KMS-11 (cell line): Measurements from ENCODE around the gene THRB.

ENCODE experiments used
- H2AFZ ChIP-seq: fragments of 200-600 bp; sonication (generic); 2 replicates; pipeline ENCODE4 v1.6.1; 2016; ENCODE audit warnings: antibody characterized with exemption, mixed run types, low read depth
- H3K27ac ChIP-seq: fragments of 200-600 bp; sonication (generic); 2 replicates; pipeline ENCODE4 v1.6.1; 2016; ENCODE audit warnings: mild to moderate bottlenecking, mixed run types
- H3K27me3 ChIP-seq: fragments of 200-600 bp; sonication (generic); 2 replicates; pipeline ENCODE4 v1.6.1; 2017; ENCODE audit warnings: mild to moderate bottlenecking, low read depth, mixed run types, moderate library complexity; ENCODE audit not compliant: insufficient read depth
- H3K36me3 ChIP-seq: fragments of 200-600 bp; sonication (generic); 2 replicates; pipeline ENCODE4 v1.6.1; 2017; ENCODE audit warnings: mild to moderate bottlenecking, mixed run types; ENCODE audit not compliant: insufficient read depth
- H3K4me1 ChIP-seq: fragments of 200-600 bp; sonication (generic); 2 replicates; pipeline ENCODE4 v1.6.1; 2016; ENCODE audit warnings: mild to moderate bottlenecking, low read depth, mixed run types; ENCODE audit not compliant: poor library complexity, severe bottlenecking
- H3K4me2 ChIP-seq: fragments of 200-600 bp; sonication (generic); 2 replicates; pipeline ENCODE4 v1.7.0; 2016; ENCODE audit warnings: mild to moderate bottlenecking, mixed run types
- H3K4me3 ChIP-seq: fragments of 200-600 bp; sonication (generic); IDR thresholded peaks from 2 replicates; pipeline ENCODE4 v1.6.1; 2017; ENCODE audit warnings: low read depth, low read length, mixed read lengths; ENCODE audit not compliant: insufficient read depth
- H3K79me2 ChIP-seq: fragments of 200-600 bp; sonication (generic); 2 replicates; pipeline ENCODE4 v1.6.1; 2016; ENCODE audit warnings: low read depth, mixed run types; ENCODE audit not compliant: insufficient read depth
- H3K9ac ChIP-seq: fragments of 200-600 bp; sonication (generic); 2 replicates; pipeline ENCODE4 v1.6.1; 2016; ENCODE audit warnings: mild to moderate bottlenecking, mixed run types
- H4K20me1 ChIP-seq: fragments of 200-600 bp; sonication (generic); 2 replicates; pipeline ENCODE4 v1.6.1; 2016; ENCODE audit warnings: mild to moderate bottlenecking, mixed run types; ENCODE audit not compliant: insufficient read depth
- CTCF ChIP-seq: fragments of 200-600 bp; sonication (generic); conservative IDR thresholded peaks from 2 replicates; pipeline ENCODE4 v1.6.1; 2017; ENCODE audit warnings: low read depth, mild to moderate bottlenecking, antibody characterized with exemption, low read length, moderate library complexity, mixed read lengths

The THRB gene

GRCh38 chr3:24129549-24129948 lies 365.1 kb downstream of the THRB start:
- Histone ChIP-seq H2AFZ (no peak overlapping the region), H3K79me2 (no peaks in the 10 kb centered on the region), H3K9ac (no peak overlapping the region), H3K4me2 (no peak overlapping the region), H3K4me1 (no peaks in the 10 kb centered on the region), H3K27ac (no peak overlapping the region), H4K20me1 (no peaks in the 10 kb centered on the region), H3K4me3 (no peak overlapping the region), H3K36me3 (no peaks in the 10 kb centered on the region), H3K27me3 (no peaks in the 10 kb centered on the region)
- TF ChIP-seq CTCF: no peak

- H3K9ac ChIP-seq: no peak overlapping the region
- no peak overlapping the region for H3K4me3 ChIP-seq
- TF ChIP-seq CTCF: no peak
- H3K4me1 ChIP-seq: no peaks in the 10 kb centered on the region
- H3K4me2 ChIP-seq: no peak overlapping the region
- H3K79me2 ChIP-seq: no peaks in the 10 kb centered on the region
- no peak overlapping the region for H3K27ac ChIP-seq
- H4K20me1 ChIP-seq: no peaks in the 10 kb centered on the region
- H2AFZ ChIP-seq: no peak overlapping the region
- H3K36me3 ChIP-seq: no peaks in the 10 kb centered on the region
- no peaks in the 10 kb centered on the region for H3K27me3 ChIP-seq
Observed at GRCh38 chr3:24128199-24129005, 366.2 kb downstream of the THRB start.

GRCh38 chr3:24123596-24123995 lies 371.1 kb downstream of the THRB start:
- Histone ChIP-seq H3K9ac (no peak overlapping the region), H3K27me3 (no peaks in the 10 kb centered on the region), H3K79me2 (no peaks in the 10 kb centered on the region), H3K4me3 (no peak overlapping the region), H2AFZ (no peak overlapping the region), H3K36me3 (no peaks in the 10 kb centered on the region), H3K27ac (no peak overlapping the region), H4K20me1 (no peaks in the 10 kb centered on the region), H3K4me1 (no peaks in the 10 kb centered on the region), H3K4me2 (no peak overlapping the region)
- no peak for TF ChIP-seq CTCF

- Histone ChIP-seq H3K9ac (no peak overlapping the region), H3K4me3 (no peak overlapping the region), H3K36me3 (no peaks in the 10 kb centered on the region), H3K79me2 (no peaks in the 10 kb centered on the region), H3K27me3 (no peaks in the 10 kb centered on the region), H3K27ac (no peak overlapping the region), H2AFZ (no peak overlapping the region), H4K20me1 (no peaks in the 10 kb centered on the region), H3K4me1 (no peaks in the 10 kb centered on the region), H3K4me2 (no peak overlapping the region)
- TF ChIP-seq CTCF: no peak
Observed at GRCh38 chr3:24120434-24120833, 374.2 kb downstream of the THRB start.
